ENCODE data around the gene CYTH1. TPM values are rescaled to one million over a fixed set of nuclear protein-coding genes. Genes with fewer than 3 reads are reported as not detected.

CYTH1 gene
- total RNA-seq, 1 donor from 2014 or later = 25.0 TPM

GRCh38 chr17:78694805-78695531, 87.1 kb downstream of the CYTH1 start:
- no peaks in the 10 kb centered on the region for H3K9me3 ChIP-seq (ENCODE audit: insufficient read depth, low read depth, low read length)
- H3K27ac ChIP-seq (ENCODE audit: low read depth, low read length) = no peak overlapping the region
- no peak overlapping the region for H3K4me2 ChIP-seq (ENCODE audit: low read length)
- H4K20me1 ChIP-seq (ENCODE audit: insufficient read depth, low read length) = no peaks in the 10 kb centered on the region
- DNase-seq (ENCODE audit: low read depth) (no peak), FAIRE-seq (no peak)
- peaks cover 21% of the 10 kb centered on the region for H3K36me3 Mint-ChIP-seq (ENCODE audit: low read depth, unreplicated experiment)
- H3K27me3 Mint-ChIP-seq (ENCODE audit: low read depth, unreplicated experiment) = no peaks in the 10 kb centered on the region
- peaks cover 11% of the 10 kb centered on the region for H3K4me1 ChIP-seq (ENCODE audit: insufficient read depth, low read length)
- no peak overlapping the region for H3K9ac ChIP-seq (ENCODE audit: low read length)
- TF ChIP-seq, protein P1, sequence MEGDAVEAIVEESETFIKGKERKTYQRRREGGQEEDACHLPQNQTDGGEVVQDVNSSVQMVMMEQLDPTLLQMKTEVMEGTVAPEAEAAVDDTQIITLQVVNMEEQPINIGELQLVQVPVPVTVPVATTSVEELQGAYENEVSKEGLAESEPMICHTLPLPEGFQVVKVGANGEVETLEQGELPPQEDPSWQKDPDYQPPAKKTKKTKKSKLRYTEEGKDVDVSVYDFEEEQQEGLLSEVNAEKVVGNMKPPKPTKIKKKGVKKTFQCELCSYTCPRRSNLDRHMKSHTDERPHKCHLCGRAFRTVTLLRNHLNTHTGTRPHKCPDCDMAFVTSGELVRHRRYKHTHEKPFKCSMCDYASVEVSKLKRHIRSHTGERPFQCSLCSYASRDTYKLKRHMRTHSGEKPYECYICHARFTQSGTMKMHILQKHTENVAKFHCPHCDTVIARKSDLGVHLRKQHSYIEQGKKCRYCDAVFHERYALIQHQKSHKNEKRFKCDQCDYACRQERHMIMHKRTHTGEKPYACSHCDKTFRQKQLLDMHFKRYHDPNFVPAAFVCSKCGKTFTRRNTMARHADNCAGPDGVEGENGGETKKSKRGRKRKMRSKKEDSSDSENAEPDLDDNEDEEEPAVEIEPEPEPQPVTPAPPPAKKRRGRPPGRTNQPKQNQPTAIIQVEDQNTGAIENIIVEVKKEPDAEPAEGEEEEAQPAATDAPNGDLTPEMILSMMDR (IDR thresholded peaks at IDR 0.05; ENCODE audit: insufficient read depth, low read depth, low read length) = no peak
- no peak for TF ChIP-seq EZH2 (IDR thresholded peaks at IDR 0.05; ENCODE audit: insufficient read depth, low read length)
- H3K9me3 Mint-ChIP-seq (ENCODE audit: unreplicated experiment) = no peaks in the 10 kb centered on the region
- no peak overlapping the region for H3K4me3 Mint-ChIP-seq (ENCODE audit: unreplicated experiment)
- no peak overlapping the region for H3K27ac Mint-ChIP-seq (ENCODE audit: unreplicated experiment)
- H3K36me3 ChIP-seq (ENCODE audit: insufficient read depth, low read length) = no peaks in the 10 kb centered on the region
- H3K27me3 ChIP-seq (ENCODE audit: insufficient read depth, low read length) = no peaks in the 10 kb centered on the region
- no peaks in the 10 kb centered on the region for H3K79me2 ChIP-seq (ENCODE audit: insufficient read depth, low read length)
- no peak overlapping the region for H2AFZ ChIP-seq (ENCODE audit: low read depth, low read length)
- H3K4me3 ChIP-seq (ENCODE audit: insufficient read depth, low read depth, low read length) = no peak overlapping the region
- no peaks in the 10 kb centered on the region for H3K4me1 Mint-ChIP-seq (ENCODE audit: low read depth, unreplicated experiment)

- H3K27ac ChIP-seq (ENCODE audit: low read depth, low read length) = no peak overlapping the region
Observed at GRCh38 chr17:78693346-78694083, 88.6 kb downstream of the CYTH1 start.

More at GRCh38 chr17:78693346-78694083, 88.6 kb downstream of the CYTH1 start:
- TF ChIP-seq, protein P1 (IDR thresholded peaks at IDR 0.05; ENCODE audit: insufficient read depth, low read depth, low read length) = no peak
- no peak for TF ChIP-seq EZH2 (IDR thresholded peaks at IDR 0.05; ENCODE audit: insufficient read depth, low read length)
- Histone ChIP-seq H3K79me2 (ENCODE audit: insufficient read depth, low read length) (no peaks in the 10 kb centered on the region), H3K27me3 (ENCODE audit: insufficient read depth, low read length) (no peaks in the 10 kb centered on the region), H3K4me1 (ENCODE audit: insufficient read depth, low read length) (peaks cover 11% of the 10 kb centered on the region), H3K36me3 (ENCODE audit: insufficient read depth, low read length) (peaks cover 4% of the 10 kb centered on the region), H3K4me3 (ENCODE audit: insufficient read depth, low read depth, low read length) (no peak overlapping the region), H3K4me2 (ENCODE audit: low read length) (no peak overlapping the region), H4K20me1 (ENCODE audit: insufficient read depth, low read length) (no peaks in the 10 kb centered on the region), H3K9ac (ENCODE audit: low read length) (no peak overlapping the region), H3K9me3 (ENCODE audit: insufficient read depth, low read depth, low read length) (no peaks in the 10 kb centered on the region), H2AFZ (ENCODE audit: low read depth, low read length) (no peak overlapping the region)
- H3K36me3 Mint-ChIP-seq (ENCODE audit: low read depth, unreplicated experiment) = peaks cover 32% of the 10 kb centered on the region
- H3K4me3 Mint-ChIP-seq (ENCODE audit: unreplicated experiment) = no peak overlapping the region
- DNase-seq (ENCODE audit: low read depth) = no peak
- no peak for FAIRE-seq
- peaks cover 3% of the 10 kb centered on the region for H3K9me3 Mint-ChIP-seq (ENCODE audit: unreplicated experiment)
- no peak overlapping the region for H3K27ac Mint-ChIP-seq (ENCODE audit: unreplicated experiment)
- H3K27me3 Mint-ChIP-seq (ENCODE audit: low read depth, unreplicated experiment) = no peaks in the 10 kb centered on the region
- no peaks in the 10 kb centered on the region for H3K4me1 Mint-ChIP-seq (ENCODE audit: low read depth, unreplicated experiment)

All from astrocyte (in vitro differentiated cells and primary cell).